Glomerular visceral epithelial cell (primary cell): Measurements from ENCODE around the gene ENTREP1.
A peak's percentile ranks its signal among the peaks of the same experiment; 100 is the strongest.
"Not testable (repeated sequence)": the region's sequence is repeated elsewhere in the genome, so short reads cannot be mapped to it uniquely, and the experiment has no call there.

Source experiments
- DNase-seq: peaks from one replicate; pipeline ENCODE4 v3.0.0-alpha.2; 2016; ENCODE audit errors: extremely low spot score

The ENTREP1 gene

DNA sequence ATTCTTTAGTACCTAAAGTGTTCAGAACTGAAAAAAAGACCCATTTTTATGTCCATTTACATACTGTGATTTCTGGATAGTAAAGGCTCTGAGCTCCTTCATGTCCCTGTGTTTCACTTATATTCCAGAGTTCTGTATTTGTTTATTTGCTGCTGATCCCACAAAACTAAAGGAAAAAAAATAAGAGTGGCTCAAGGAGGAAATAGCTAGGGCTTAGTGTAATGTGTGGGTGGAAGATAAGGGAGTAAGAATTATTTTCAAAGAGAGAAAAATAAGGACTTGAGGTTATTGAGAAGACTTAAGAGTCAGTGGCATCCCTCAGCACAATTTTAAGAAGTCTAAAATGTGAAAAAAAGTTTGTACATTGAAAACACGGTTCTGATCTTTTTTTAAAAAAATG lies 46.0 kb downstream of the ENTREP1 start:
- no peak for DNase-seq

DNA sequence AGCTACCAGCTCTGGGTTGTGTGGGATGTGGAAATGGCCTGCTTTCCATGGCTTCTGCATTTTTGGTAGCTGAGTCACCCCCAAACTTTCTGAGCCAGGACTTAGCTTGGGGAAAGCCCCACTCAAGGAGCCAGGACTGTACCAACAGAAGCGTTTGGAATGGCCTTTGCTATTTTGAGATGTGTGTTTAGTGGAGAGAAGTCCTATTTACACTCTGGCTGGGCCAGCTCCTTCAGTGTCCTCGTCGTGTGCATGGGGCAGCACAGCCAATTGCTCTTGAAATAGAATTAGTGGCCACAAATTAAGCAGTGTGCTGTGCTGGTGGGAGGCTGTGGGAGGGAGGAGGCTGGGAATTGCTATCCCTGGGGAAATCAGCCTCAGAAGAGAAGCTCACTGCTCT lies 51.6 kb downstream of the ENTREP1 start:
- peak; percentile 89 for DNase-seq

DNA sequence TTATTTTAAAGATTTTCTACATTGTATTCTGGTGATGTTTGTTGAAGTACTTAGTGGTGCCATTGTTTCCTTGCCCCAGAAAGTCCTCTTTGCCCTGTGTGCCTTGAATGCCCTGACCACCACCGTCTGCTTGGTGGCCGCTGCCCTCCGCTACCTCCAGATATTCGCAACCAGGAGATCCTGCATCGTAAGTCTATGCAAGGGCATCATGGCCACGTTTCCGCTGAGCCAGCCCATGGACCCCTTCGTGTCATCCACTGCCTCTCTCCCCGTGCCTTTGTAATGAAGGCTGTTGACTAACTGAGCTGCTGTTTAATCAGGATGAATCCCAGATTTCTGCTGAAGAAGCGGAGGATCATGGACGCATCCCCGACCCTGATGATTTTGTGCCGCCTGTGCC lies 52.3 kb downstream of the ENTREP1 start:
- no peak for DNase-seq

DNA sequence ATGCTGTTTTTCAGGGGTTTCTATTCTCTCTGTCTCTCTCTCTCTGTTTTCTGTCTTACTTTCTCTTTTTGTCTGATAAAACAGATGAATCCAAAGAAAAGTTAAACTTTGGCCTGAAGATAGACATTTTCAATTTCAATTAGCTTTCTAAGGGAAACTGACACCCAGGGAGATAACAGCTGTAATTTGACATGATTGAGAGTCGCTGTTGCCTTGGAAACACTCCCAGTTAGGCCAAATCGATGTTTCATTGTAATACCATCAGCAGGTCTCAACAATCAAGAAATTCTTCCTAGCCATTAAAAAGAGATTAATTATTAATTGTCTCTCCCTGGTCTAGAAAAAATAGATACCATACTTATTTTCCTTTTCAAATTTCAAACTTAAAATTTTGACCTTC lies 53.0 kb downstream of the ENTREP1 start:
- no peak for DNase-seq

DNA sequence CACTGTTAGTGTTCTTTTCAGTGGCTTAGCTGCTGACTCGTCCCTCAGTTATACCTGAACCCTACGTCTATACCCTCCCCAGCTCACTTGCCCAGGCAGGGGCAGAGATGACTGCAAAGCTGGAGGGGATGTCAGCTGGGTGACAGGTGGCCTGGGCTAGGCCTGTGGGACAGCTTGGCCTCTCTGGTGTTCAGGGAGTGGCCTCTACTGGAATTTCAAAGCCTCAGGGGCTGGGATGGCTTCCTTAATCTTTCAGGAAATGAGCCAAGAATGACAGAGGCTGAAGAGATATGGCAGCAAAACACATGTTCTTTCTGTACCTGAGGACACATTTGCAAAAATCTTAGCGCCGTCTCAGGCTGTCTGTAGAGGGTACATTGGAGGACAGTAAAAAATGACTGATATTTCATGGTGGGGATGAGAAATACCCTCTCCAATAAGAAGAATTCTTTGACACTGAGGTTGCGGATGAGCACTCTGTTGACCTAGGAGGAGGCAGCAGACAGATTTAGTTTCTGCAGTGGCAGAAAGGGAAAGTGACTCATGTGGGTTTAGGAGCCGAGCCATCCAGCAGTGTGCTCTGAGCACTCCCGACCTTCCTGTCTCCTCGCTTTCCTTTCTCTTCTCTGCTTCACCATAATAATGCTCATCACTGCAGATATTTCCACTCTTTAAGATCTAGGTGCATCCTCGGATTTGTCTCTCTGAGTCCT lies 54.4 kb downstream of the ENTREP1 start:
- DNase-seq, result peak; percentile 64

DNA sequence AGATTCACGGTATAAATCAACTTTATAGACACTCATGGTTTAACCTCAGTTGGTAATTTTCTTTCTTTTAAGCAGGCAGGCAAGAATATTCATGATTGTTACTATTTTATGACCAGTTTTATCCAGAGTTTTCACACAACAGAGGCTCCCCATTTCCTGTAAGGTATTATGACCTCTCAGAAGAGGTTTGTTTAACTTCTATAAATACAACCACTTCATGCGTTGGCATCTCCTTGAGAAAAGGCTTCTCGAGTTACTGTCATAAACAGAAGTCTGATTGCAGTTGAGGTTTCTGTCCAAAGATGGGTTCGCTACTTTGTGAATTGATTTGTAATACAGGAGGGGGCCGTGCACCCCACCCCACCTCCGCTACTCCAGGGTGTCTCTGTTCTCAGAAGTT lies 55.3 kb downstream of the ENTREP1 start:
- DNase-seq, result no peak

DNA sequence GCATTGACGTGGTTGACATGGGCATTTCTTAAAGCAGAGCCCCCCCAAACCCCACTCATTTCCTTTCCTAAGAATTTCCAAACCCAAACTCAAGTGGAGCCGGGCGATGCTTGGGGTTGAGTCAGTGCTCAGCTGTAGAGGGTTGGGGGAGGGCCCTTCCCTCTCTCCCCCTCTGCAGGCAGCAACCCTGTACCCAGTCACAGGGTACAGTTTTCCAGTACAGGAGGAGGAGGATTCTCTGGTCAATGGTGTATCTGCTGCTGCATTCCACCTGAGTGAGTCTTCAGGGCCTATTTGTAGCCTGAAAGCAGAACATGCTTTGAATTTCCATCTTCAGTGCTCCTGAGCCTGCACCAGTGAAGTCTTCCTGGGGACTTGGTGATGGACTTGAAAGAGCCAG lies 55.8 kb downstream of the ENTREP1 start:
- peak; percentile 47 for DNase-seq

DNA sequence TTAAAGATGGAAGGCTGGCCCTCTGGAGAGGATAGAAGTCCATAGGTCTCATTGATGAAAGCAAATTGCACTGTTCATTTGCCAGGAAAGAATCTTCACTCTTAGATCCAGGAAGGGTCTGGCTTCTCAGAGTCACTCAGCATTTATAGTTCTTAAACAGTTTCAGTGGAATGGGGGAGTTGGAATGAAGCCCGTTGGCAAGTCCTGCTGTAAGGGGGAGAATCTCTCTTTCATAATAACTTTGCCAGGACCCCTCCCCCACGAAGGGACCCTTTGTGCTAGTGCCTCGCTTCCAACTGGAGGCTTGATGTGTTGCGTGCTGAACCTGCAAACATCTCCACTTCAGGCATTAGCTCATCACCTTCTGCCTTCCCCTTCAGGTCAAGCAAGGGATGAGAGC lies 57.1 kb downstream of the ENTREP1 start:
- DNase-seq, result no peak

DNA sequence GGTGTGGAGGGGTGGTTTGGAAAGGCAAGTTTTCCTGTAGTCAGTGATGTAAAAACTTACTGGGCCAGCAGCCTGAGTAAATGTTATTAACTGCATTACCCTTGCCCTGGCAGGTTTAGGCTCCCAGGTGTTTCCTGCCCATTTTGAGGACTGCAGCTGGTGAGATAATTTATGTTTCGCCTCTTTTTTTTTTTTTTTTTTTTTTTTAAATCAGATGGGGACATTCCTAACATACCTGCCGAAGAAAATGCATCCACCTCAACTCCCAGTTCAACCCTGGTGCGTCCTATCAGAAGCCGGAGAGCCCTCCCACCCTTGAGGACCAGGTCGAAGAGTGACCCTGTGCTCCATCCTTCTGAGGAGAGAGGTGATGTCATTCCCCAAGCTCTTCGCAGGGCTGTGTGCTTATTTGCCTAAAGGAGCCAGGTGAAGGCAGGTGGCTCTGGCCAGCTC lies 60.6 kb downstream of the ENTREP1 start:
- DNase-seq, result no peak

DNA sequence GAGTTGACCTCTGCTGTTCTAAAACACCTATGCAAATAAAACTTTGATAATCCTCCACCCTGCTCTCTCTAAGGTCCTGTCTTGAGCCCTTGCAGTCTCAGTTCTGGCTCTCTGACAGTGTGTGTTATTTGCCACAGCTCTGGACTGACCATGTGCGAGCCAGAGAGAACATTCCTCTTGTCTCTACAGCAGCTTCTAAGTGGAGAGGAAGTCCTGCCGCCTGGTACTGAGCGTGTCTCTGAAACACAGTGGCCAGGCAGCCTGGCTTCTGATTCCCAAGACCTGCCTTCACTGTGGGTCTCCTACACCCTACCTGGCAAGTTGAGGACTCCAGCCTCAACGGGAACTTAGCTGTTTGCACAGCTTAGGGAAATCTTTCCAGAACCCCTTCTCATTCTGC lies 61.6 kb downstream of the ENTREP1 start:
- DNase-seq, result no peak

DNA sequence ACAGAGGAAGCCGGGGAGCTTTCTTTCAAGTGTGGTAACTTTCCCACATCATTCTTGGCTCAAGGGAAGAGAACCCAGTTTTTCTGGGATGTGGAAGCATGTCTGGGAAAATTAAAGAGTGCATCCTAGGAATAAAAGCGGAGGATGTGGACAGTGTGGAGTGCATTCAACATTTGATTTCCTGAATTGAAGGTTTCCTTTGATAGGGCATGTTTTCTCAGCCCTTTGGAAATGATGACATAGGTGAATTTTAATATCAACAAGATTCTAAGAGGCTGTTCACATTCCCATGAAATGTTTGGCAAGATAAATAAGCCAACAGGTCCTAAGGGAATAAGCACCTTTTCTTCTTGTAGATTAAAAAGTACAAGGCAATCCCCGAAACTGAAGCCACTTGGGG lies 63.6 kb downstream of the ENTREP1 start:
- no peak for DNase-seq

DNA sequence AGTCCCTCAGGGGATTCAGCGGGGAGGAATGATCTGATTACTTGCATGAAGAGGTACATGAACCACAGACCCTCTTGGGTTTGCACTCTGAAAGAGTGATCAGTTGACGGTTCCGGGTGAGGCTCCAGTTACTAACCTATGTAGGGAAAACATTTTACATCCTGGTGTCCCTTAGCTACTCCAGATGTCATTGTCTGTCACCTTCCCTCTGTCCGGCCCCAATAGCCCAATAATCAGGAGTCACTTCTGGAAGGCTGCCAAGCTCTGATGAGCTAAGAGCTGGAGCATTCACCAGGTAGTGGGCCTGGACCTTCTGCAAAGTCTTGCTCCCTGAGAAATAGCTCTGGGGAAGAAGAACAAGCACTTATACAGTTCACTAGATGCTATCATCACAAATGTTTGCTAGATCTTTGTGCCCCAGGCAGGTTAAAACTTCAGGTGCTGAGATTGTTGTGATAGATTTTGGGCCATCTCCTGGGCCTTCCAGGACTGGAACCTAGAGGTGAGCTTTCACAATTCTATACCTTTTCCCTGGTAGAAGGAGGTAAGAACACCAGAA lies 64.5 kb downstream of the ENTREP1 start:
- DNase-seq, result no peak

DNA sequence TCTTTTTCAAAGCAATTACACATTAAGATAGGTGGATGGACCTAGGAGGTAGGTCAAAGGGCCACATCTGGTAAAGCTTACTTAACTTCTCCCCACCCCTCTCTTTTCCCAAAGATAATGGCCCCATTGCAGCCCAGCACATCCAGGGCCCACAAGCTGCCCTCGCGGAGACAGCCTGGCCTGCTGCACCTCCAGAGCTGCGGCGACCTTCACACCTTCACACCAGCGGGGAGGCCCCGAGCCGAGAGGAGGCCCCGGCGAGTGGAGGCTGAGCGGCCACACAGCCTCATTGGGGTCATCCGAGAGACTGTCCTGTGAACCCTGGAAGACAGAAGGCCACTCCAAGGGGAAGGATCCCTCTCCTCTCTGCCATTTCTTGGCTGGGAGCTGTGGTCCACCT lies 66.5 kb downstream of the ENTREP1 start:
- no peak for DNase-seq

DNA sequence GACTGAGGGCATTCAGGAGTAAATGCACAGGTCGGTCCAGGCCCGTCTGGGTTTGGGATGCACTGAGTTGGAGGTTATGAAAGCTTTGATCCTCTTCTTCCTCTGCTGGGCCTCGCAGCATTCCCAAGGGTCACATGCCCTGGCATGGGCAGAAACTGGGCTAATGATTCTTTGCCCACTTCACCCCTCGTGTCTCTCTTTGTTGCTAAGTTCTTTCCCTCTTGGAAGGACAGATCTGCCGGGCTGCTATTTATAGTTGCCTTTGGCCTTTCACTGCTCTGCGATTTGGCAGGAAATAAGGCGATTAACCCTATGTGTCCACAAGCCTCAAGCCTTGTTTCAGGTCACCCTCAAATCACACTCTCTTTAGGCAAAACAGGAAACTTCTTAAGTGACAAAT lies 66.9 kb downstream of the ENTREP1 start:
- DNase-seq, result no peak

DNA sequence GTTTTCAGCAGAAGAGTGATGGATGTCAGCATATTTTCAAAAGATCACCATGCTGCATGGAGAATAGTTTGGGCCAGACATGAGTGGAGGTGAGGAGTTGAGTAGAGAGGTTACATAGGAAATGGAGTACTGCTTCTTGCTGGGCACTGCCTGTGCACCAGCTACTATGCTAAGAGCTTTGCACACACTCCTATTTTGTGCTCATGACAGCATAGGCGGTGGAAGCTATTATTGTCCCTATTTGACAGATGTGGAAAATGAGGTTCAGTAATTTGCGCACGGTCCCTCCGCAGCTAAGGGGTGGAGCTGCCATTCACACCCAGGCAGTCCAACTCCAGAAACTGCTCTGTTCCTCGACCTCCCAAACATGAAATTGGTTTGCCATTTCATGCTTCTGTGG lies 67.8 kb downstream of the ENTREP1 start:
- no peak for DNase-seq

DNA sequence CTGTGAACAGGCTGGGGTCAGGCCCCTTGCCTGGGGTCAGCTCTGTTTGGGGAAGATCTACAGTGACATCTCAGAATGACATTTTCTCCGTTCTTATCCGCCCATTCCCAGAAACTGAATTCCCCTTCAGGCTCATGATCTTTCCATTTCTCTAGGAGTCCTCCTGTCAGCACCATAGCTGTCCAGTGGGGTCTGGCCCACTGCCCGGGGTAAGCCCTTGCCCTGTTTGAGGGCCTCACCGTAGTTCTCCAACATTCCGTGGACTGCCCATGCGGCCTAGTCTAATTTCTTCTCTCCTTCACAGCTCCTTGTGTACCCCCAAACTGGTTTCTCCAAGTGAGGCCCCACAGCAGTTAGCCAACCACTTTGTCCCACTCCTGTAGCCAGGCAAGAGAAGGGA lies 68.4 kb downstream of the ENTREP1 start:
- no peak for DNase-seq

DNA sequence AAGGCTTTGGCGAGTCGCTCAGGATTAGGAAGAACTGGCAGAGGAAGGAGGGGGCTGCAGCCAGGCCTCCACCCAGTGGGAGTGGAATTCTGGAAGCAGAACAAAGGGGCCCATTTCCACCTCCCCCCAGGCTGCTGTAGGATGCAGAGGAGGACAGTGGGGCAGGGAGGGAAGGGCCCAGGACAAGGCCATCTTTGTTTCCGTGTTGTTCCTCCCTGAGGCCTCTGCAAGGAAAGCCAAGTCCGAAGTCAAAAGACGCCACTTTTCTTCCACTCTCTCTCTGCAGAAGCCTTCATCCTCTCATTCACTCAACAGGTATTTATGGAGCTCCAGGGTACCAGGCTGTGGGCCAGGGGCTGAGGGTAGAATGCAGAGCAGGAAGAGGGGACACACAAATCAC lies 70.7 kb downstream of the ENTREP1 start:
- no peak for DNase-seq

DNA sequence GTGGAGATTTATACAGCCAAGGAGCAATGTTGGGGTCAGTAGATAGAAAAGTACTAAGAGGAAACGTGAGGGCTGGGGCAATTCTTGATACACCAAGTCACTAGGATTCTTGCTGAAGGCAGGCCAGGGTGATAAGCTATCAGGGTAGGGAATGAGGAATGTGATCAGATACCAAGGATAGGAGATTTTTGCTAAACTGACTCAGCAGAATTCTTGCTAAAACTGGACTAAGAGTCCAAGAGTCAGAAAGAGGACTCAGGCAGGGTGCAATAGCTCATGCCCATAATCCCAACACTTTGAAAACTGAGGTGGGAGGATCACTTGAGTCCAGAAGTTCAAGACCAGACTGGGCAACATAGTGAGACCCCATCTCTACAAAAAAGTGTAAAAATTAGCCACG lies 71.7 kb downstream of the ENTREP1 start:
- DNase-seq, result no peak

DNA sequence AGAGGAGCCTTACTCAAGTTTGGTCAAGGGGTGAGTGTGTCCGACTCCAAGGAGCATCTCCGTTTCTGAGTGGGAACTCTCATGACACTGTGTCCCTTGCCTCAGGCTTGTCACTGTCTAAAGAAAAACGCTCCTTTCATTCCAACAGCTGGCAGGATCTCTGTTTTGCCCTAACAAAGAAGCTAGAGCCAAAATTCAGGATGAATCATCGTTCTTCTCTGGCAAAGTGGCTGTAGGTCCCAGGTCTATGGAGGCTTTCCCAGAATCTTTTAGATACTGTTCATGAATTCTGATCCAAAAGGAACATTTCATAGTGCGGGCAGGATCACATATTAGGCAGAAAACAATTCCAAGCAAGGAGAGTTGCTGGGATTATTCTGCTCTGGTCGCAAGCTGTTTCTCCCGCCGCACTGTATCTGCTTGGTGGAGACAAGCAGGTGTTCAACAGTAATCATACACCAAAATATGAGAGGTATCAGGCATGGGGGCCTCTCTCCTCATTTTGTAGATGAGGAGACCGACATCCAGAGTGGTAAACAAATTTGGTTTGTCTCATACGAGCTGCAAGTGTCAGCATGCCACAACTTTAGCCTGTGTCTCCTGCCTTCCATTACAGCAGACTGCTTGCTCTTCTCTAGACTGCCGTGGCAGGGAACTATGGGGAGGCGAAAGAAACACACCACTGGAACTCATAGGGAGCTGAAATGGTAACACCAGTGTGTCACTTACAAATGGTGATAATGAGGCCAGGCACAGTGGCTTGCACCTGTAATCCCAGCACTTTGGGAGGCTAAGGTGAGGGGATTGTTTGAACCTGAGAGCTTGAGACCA lies 72.6 kb downstream of the ENTREP1 start:
- no peak for DNase-seq

DNA sequence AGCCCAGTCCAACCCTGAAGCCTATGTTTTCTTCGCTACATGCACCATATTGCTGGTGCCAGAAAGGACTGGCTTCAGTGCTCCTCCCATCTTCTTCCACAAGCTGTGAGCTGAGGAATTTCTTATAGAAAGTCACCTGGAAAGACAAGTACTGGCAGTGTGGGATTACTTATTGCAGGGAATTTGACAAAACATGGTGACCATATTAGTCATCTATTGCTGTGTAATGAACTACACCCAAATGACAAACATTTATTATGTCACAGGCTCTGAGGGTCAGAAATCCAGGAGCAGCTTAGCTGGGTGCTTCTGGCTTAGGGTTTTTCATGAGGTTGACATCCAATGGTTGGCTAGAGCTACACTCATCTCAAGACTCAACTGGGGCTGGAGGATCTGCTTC lies 75.5 kb downstream of the ENTREP1 start:
- no peak for DNase-seq

DNA sequence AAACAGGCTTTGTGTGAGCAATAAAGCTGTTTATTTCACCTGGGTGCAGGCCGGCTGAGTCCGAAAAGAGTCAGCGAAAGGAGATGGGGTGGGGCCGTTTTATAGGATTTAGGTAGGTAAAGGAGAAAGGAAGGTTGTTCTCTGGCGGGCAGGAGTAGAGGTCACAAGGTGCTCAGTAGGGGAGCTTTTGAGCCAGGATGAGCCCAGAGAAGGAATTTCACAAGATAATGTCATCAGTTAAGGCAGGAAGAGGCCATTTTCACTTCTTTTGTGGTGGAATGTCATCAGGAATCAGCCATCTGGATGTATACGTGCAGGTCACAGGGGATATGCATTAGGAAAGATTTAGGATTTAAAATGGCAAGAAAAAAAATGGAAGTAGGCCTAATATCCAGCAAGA lies 84.9 kb downstream of the ENTREP1 start:
- not testable (repeated sequence) for DNase-seq

DNA sequence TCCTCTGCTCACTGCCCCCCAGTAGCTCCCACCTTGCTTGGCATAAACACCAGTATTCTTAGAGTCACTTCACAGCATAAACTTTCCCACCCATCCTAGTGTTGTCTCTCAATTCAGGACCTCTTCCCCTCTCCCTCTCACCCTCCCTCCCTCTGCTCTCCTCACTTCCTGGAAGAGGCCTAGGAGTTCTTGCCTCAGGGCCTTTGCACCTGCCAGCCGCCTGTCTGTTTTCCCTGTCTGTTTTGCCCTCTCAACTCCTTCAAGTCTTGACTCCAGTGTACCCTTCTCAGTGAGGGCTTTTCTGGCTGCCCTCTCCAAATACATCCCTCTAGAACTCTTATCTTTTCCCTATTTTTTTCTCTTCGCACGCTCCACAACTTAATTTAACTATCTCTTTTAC lies 86.2 kb downstream of the ENTREP1 start:
- DNase-seq, result no peak
